Thyroid gland (tissue), 4 donors: ENCODE data around the gene FLT4. TPM values are rescaled to one million over a fixed set of nuclear protein-coding genes. Genes with fewer than 3 reads are reported as not detected.
A peak's percentile ranks its signal among the peaks of the same experiment; 100 is the strongest.

ENCODE experiments used
- DNase-seq, 2 donors: peaks; one replicate each; pipeline ENCODE4 v3.0.0-alpha.2; 2019
- H3K27ac ChIP-seq, 3 donors: fragments of 200-600 bp; sonication (generic); 1 replicate in 2 of 3; 2 replicates in 1 of 3; pipeline ENCODE4 v1.5.1; 2016 to 2019; ENCODE audit warnings: mild to moderate bottlenecking in 1 of 3, moderate library complexity in 1 of 3
- H3K27me3 ChIP-seq: fragments of 200-600 bp; sonication (generic); one replicate; pipeline ENCODE4 v1.5.1; 2019
- H3K36me3 ChIP-seq, 2 donors: fragments of 200-600 bp; sonication (generic); one replicate each; pipeline ENCODE4 v1.5.1; 2016 to 2019
- H3K4me1 ChIP-seq, 2 donors: fragments of 200-600 bp; sonication (generic); one replicate each; pipeline ENCODE4 v1.5.1; 2017 to 2019
- H3K4me3 ChIP-seq, 3 donors: fragments of 200-600 bp; sonication (generic); replicated peaks in 1 of 3; 1 replicate in 2 of 3; 2 replicates in 1 of 3; pipeline ENCODE4 v1.5.1; 2016; ENCODE audit warnings: mild to moderate bottlenecking in 1 of 3
- H3K9me3 ChIP-seq: fragments of 200-600 bp; sonication (generic); one replicate; pipeline ENCODE4 v1.5.1; 2017
- CTCF ChIP-seq, 6 experiments: fragments of 200-600 bp in 3 of 6; fragments of 450-650 bp in 3 of 6; sonication (generic) in 3 of 6; IDR thresholded peaks; one replicate each; pipeline ENCODE4 v1.5.1; 2016 to 2019; ENCODE audit warnings: antibody characterized with exemption in 6 of 6, mild to moderate bottlenecking in 2 of 6, inconsistent platforms in 1 of 6, moderate library complexity in 1 of 6
- POLR2A ChIP-seq, 2 donors: fragments of 450-650 bp; IDR thresholded peaks; one replicate each; pipeline ENCODE4 v1.6.1; 2017; ENCODE audit warnings: antibody characterized with exemption in 2 of 2, mild to moderate bottlenecking in 2 of 2, moderate library complexity in 1 of 2
- WGBS, 2 donors: methylation state at CpG; one replicate each; pipeline ENCODE4 v1.1.5; 2017; 5-methylcytosine and 5-hydroxymethylcytosine counted together
- intact Hi-C: fragments of 100-400 bp; cut with DNase I; formaldehyde crosslinking; loops from one replicate; pipeline ENCODE4 v1.15.1; 2023
- total RNA-seq, 4 donors: library from RNA; depleted of rRNA; stranded (reverse); fragments of >200 nt; gene quantifications; one replicate each; pipeline ENCODE4 v1.2.3, GENCODE V29; 2016

FLT4 gene
- total RNA-seq, 4 donors from 2014 or later: 52.8 to 90.9 (median 66.8) TPM

GRCh38 chr5:180652771-180653170 lies 3.4 kb upstream of the FLT4 start:
- Histone ChIP-seq H3K27ac (no peak overlapping the region), H3K27me3 (no peaks in the 10 kb centered on the region), H3K36me3 (no peaks in the 10 kb centered on the region), H3K9me3 (no peaks in the 10 kb centered on the region), H3K4me1 (peaks cover 0 to 18% of the 10 kb centered on the region in 2 donors), H3K4me3 (no peak overlapping the region)
- peak in 1 of 2 donors; percentile 30 for DNase-seq
- TF ChIP-seq POLR2A (IDR thresholded peaks at IDR 0.05): no peak
- TF ChIP-seq CTCF (IDR thresholded peaks at IDR 0.05): no peak
- intact Hi-C loops: no loop called here
- 36 to 46% methylated on average over 5 of the region's 5 CpGs for WGBS, 2 donors

- H3K27ac ChIP-seq: no peak overlapping the region
- no peak for DNase-seq
- WGBS, 2 donors: 88 to 92% methylated on average over 11 of the region's 11 CpGs
- no peak overlapping the region for H3K4me3 ChIP-seq
- H3K27me3 ChIP-seq: no peaks in the 10 kb centered on the region
- intact Hi-C loops: no loop called here
- H3K4me1 ChIP-seq: peaks cover 0 to 18% of the 10 kb centered on the region in 2 donors
- TF ChIP-seq CTCF (IDR thresholded peaks at IDR 0.05) (no peak), POLR2A (IDR thresholded peaks at IDR 0.05) (no peak)
- no peaks in the 10 kb centered on the region for H3K36me3 ChIP-seq
- H3K9me3 ChIP-seq: no peaks in the 10 kb centered on the region
These were observed 2.9 kb upstream of the FLT4 start for GRCh38 chr5:180652346-180652745.

DNA sequence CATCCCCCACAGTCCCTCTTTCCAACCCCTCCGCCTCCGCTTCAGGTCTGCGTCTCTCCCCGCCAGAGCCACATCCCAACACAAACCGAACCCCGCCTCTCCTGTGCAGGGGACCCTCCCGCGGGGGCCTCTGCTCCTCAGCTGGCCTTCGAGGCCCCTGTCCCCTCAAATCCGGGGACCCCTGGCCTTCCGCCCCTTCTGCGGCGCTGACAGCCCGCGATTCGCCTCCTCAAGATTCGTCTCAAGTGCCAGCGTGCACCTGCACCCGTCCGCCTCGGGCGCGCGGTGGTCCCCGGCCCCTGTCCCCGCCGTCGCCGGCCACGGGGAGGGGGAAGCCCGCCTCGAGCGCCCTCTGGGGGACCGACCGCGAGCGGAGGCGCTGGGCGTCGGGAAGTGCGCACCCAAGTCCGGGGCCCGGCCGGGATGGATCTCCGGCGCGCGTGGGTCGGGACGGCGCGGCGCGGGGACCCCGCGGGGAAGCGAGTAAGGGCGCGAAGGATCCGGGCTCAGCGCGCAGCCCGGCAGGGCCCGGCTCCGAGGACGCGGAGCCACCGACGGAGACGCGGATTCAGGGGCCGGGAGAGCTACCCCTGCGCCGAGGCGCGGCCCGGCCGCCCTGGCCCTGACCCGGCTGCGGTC lies 623 bp downstream of the FLT4 start:
- peak overlapping the region in 1 of 3 donors; percentile 42 for H3K4me3 ChIP-seq
- WGBS, 2 donors: 8 to 12% methylated on average over 14 to 19 of the region's 80 CpGs
- no peaks in the 10 kb centered on the region for H3K27me3 ChIP-seq
- TF ChIP-seq POLR2A (IDR thresholded peaks at IDR 0.05) (no peak), CTCF (IDR thresholded peaks at IDR 0.05) (peak in 1 of 6 experiments; percentile 33)
- H3K9me3 ChIP-seq: no peaks in the 10 kb centered on the region
- H3K36me3 ChIP-seq: no peaks in the 10 kb centered on the region
- peak overlapping the region in 2 of 3 donors; percentile 24 to 40 for H3K27ac ChIP-seq
- peaks cover 0 to 18% of the 10 kb centered on the region in 2 donors for H3K4me1 ChIP-seq
- DNase-seq: no peak
- intact Hi-C loops: no loop called here

GRCh38 chr5:180647941-180648500 lies 1.4 kb downstream of the FLT4 start:
- WGBS, 2 donors: 79 to 82% methylated on average over 5 to 7 of the region's 8 CpGs
- H3K27me3 ChIP-seq: no peaks in the 10 kb centered on the region
- no peak overlapping the region for H3K4me3 ChIP-seq
- intact Hi-C loops: no loop called here
- no peaks in the 10 kb centered on the region for H3K9me3 ChIP-seq
- no peaks in the 10 kb centered on the region for H3K36me3 ChIP-seq
- TF ChIP-seq POLR2A (IDR thresholded peaks at IDR 0.05) (no peak), CTCF (IDR thresholded peaks at IDR 0.05) (no peak)
- H3K27ac ChIP-seq: no peak overlapping the region
- H3K4me1 ChIP-seq: peaks cover 0 to 18% of the 10 kb centered on the region in 2 donors
- DNase-seq: no peak

DNA sequence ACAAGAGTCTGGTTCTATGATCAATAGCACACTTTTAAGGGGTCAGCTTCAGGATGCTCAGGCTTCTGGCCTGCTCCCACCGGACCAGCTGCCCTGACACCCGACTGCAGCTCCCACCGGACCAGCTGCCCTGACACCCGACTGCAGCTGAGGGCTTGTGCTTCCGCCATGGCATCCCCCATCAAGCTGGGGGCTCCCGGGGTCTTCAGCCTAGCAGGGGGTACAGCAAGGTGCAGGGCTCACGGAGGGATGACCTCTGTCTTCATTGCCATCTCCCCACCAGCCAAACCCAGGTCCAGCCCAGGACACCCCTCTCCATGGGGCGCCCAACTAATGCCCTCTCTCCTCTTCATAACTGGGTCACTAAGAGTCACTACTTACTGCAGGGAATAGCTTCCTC lies 1.9 kb downstream of the FLT4 start:
- intact Hi-C loops: no loop called here
- no peak for TF ChIP-seq CTCF (IDR thresholded peaks at IDR 0.05)
- TF ChIP-seq POLR2A (IDR thresholded peaks at IDR 0.05): no peak
- Histone ChIP-seq H3K36me3 (no peaks in the 10 kb centered on the region), H3K9me3 (no peaks in the 10 kb centered on the region), H3K4me1 (peaks cover 0 to 18% of the 10 kb centered on the region in 2 donors), H3K27ac (no peak overlapping the region), H3K27me3 (no peaks in the 10 kb centered on the region), H3K4me3 (no peak overlapping the region)
- DNase-seq: no peak
- 84 to 85% methylated on average over 5 to 8 of the region's 8 CpGs for WGBS, 2 donors
